Fibroblast of villous mesenchyme (primary cell): ENCODE data around the gene ZNF101. TPM values are rescaled to one million over a fixed set of nuclear protein-coding genes. Genes with fewer than 3 reads are reported as not detected.
A peak's percentile ranks its signal among the peaks of the same experiment; 100 is the strongest.

Source experiments
- DNase-seq: peaks from one replicate; pipeline ENCODE4 v3.0.0-alpha.2; 2010; ENCODE audit warnings: low read depth
- H3K4me3 ChIP-seq: 2 replicates; pipeline ENCODE4 v1.5.1; 2011; ENCODE audit warnings: low read depth, mild to moderate bottlenecking, low read length
- total RNA-seq: library from RNA; depleted of rRNA; stranded (reverse); fragments of >200 nt; gene quantifications from 2 replicates; pipeline ENCODE4 v1.2.3, GENCODE V29; 2012
- TF ChIP-seq, protein P1 (sequence below): IDR thresholded peaks from 2 replicates; pipeline ENCODE4 v1.5.1; 2012; ENCODE audit warnings: low read depth, mild to moderate bottlenecking, low read length; ENCODE audit not compliant: insufficient read depth

ZNF101 gene
- total RNA-seq, 1 donor = 5.6 TPM

GRCh38 chr19:19642506-19643157 lies 26.0 kb upstream of the ZNF101 start:
- peak overlapping the region; percentile 82 for H3K4me3 ChIP-seq
- DNase-seq = peak; percentile 13
- TF ChIP-seq, protein P1, sequence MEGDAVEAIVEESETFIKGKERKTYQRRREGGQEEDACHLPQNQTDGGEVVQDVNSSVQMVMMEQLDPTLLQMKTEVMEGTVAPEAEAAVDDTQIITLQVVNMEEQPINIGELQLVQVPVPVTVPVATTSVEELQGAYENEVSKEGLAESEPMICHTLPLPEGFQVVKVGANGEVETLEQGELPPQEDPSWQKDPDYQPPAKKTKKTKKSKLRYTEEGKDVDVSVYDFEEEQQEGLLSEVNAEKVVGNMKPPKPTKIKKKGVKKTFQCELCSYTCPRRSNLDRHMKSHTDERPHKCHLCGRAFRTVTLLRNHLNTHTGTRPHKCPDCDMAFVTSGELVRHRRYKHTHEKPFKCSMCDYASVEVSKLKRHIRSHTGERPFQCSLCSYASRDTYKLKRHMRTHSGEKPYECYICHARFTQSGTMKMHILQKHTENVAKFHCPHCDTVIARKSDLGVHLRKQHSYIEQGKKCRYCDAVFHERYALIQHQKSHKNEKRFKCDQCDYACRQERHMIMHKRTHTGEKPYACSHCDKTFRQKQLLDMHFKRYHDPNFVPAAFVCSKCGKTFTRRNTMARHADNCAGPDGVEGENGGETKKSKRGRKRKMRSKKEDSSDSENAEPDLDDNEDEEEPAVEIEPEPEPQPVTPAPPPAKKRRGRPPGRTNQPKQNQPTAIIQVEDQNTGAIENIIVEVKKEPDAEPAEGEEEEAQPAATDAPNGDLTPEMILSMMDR = no peak

- TF ChIP-seq, protein P1 = peak; percentile 82
- H3K4me3 ChIP-seq = peak within 1 kb of the TSS; percentile 82
- peak; percentile 39 for DNase-seq
Measured at GRCh38 chr19:19643158-19644053, 25.2 kb upstream of the ZNF101 start, which contains the start of gene GMIP. TSS of gene GMIP (minus strand) at chr19:19643657. CDS start at chr19:19643529, 128 bp downstream.

DNA sequence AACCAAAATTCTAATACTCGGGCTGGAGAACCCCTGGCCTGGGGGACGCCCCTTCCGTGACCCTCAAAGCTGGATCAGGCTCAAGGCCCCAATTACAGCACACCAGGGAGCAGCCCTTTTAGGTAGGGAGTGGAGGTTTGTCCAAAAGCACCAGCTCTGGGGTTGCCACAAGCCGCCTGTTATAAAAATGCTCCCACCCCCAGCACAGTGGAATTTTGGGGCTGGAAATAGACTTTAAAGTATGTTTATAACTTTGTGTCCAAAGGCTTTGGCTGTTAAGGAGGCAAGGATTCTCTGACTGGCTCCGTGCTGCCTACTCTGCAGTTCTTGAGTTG lies 24.6 kb upstream of the ZNF101 start:
- DNase-seq = no peak
- peak overlapping the region; percentile 82 for H3K4me3 ChIP-seq
- TF ChIP-seq, protein P1 = no peak

GRCh38 chr19:19645233-19645870 lies 23.3 kb upstream of the ZNF101 start:
- TF ChIP-seq, protein P1 = no peak
- no peak for DNase-seq
- H3K4me3 ChIP-seq = no peak overlapping the region

DNA sequence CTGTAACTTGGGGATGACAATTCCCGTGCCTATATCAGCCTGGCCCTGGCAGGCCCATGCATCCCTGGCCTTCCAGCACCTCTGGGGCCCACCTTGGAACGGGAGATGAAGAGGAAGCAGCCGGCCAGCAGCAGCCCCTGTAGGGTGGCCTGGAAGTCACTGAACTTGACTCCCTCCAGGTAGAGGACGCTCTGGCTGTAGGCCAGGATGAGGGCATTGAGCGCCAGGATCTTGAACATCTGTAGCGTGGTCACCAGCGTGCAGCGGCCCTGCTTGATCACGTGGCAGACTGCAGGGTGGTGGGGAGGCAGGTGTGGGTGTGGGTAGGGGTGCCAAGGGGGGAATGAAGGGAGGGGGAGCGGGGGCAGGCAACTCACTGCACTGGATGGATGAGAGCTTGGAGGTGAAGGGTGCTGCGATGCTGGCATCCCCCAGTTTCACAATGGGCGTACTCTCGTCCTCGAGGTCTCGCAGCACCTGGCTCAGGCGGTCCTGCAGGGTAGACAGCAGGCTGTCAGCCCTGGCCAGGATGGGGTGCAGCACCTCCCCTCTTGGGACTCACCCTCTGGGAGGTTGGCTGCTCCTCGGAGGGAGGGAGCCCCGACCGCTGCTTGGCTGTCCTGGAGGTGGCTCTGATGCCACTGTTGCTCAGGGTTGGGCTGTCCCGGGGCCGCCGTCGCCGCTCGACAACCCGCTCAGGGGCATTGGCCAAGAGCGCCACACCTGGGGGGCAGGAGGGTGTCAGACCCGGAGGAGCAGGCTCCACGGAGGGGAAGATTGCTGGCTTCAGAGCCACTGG lies 21.4 kb upstream of the ZNF101 start:
- TF ChIP-seq, protein P1 = no peak
- DNase-seq = no peak

DNA sequence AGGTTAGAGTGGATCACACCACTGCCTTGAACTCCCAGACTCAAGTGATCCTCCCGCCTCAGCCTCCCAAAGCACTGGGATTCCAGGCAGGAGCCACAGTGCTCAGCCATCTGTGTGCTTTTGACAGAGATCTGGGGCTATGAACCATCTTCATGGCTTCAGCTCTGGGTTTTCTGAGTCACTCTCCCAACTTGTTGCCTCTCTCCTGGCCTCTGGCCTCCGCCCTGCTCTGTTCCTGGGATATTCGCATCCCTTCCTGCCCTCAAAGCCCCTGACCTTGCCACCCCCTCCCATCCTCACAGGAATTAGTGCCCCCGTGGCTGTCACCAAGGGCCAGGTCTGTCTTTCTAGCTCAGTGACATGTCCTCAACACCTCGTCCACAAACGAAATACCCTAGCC lies 19.5 kb upstream of the ZNF101 start:
- H3K4me3 ChIP-seq = no peak overlapping the region
- DNase-seq = no peak
- TF ChIP-seq, protein P1 = no peak

More for the DNA sequence above, 21.4 kb upstream of the ZNF101 start:
- H3K4me3 ChIP-seq = no peak overlapping the region
